Peyer's patch (tissue), 4 donors: Measurements from ENCODE around the gene RNGTT.

Experiments
- CTCF ChIP-seq, 6 experiments: fragments of 450-650 bp in 4 of 6; fragments of 200-600 bp in 2 of 6; sonication (generic) in 1 of 6; IDR thresholded peaks; one replicate each; pipeline ENCODE4 v1.5.1; 2017 to 2019; ENCODE audit warnings: antibody characterized with exemption in 6 of 6, mild to moderate bottlenecking in 3 of 6, moderate library complexity in 1 of 6
- POLR2A ChIP-seq, 2 donors: fragments of 450-650 bp; IDR thresholded peaks; one replicate each; pipeline ENCODE4 v1.5.1; 2017; ENCODE audit warnings: antibody characterized with exemption in 2 of 2, mild to moderate bottlenecking in 2 of 2, moderate library complexity in 2 of 2

- TF ChIP-seq CTCF (IDR thresholded peaks at IDR 0.05) (no peak), POLR2A (IDR thresholded peaks at IDR 0.05) (no peak)
Observed at GRCh38 chr6:88683734-88684133, 279.7 kb downstream of the RNGTT start.
